GM18870 (cell line): ENCODE measurements around the gene SEMA7A.
A peak's percentile ranks its signal among the peaks of the same experiment; 100 is the strongest.

Source experiments
- ATAC-seq: cut with Tn5 transposase; IDR thresholded peaks from one replicate; pipeline ENCODE4 v1.9.1; 2021; ENCODE audit warnings: moderate library complexity; ENCODE audit not compliant: unreplicated experiment

Gene SEMA7A

GRCh38 chr15:74451861-74452835, 18.4 kb upstream of the SEMA7A start:
- no peak for ATAC-seq

GRCh38 chr15:74451322-74451721, 17.6 kb upstream of the SEMA7A start:
- ATAC-seq: no peak

GRCh38 chr15:74449643-74450205, 16.0 kb upstream of the SEMA7A start:
- no peak for ATAC-seq

GRCh38 chr15:74449095-74449494, 15.3 kb upstream of the SEMA7A start:
- ATAC-seq: no peak

GRCh38 chr15:74445816-74446763, 12.3 kb upstream of the SEMA7A start:
- ATAC-seq: no peak

- ATAC-seq: no peak
These were observed 10.6 kb upstream of the SEMA7A start for GRCh38 chr15:74444106-74445062.

GRCh38 chr15:74443100-74443909, 9.5 kb upstream of the SEMA7A start:
- ATAC-seq: no peak

GRCh38 chr15:74442604-74443003, 8.8 kb upstream of the SEMA7A start:
- ATAC-seq: no peak

- ATAC-seq: no peak
These were observed 8.3 kb upstream of the SEMA7A start for GRCh38 chr15:74442063-74442462.

- ATAC-seq: no peak
These were observed 7.6 kb upstream of the SEMA7A start for GRCh38 chr15:74441248-74441941.

GRCh38 chr15:74438721-74439316, 5.1 kb upstream of the SEMA7A start:
- ATAC-seq: peak; percentile 39

- ATAC-seq: no peak
These were observed 4.4 kb upstream of the SEMA7A start for GRCh38 chr15:74438206-74438605.

GRCh38 chr15:74434263-74435136, 742 bp upstream of the SEMA7A start:
- ATAC-seq: no peak

GRCh38 chr15:74432968-74433591, 678 bp downstream of the SEMA7A start:
- ATAC-seq: no peak

GRCh38 chr15:74432271-74432967, 1.3 kb downstream of the SEMA7A start:
- ATAC-seq: no peak

- no peak for ATAC-seq
These were observed 2.1 kb downstream of the SEMA7A start for GRCh38 chr15:74431645-74432044.
